Stimulated activated effector memory CD8-positive, alpha-beta T cell treated with anti-CD3 and anti-CD28 coated beads, Interleukin-12 subunit alpha, Interleukin-12 subunit beta, amount 100 ng/mL, for 72 hours (primary cell): ENCODE data around the gene IPO4.
"Not testable (repeated sequence)": the region's sequence is repeated elsewhere in the genome, so short reads cannot be mapped to it uniquely, and the experiment has no call there.

Source experiments
- ATAC-seq: fragments of 150-1000 bp; cut with Tn5 transposase; 2 replicates; pipeline ENCODE4 v1.10.0; 2021
- DNase-seq, 2 donors: peaks; one replicate each; pipeline ENCODE4 v3.0.0; 2021 to 2022; ENCODE audit warnings: low spot score in 2 of 2
- H3K27ac Mint-ChIP-seq: one replicate; pipeline ENCODE4 v1.8.0; 2022; ENCODE audit warnings: mild to moderate bottlenecking, mixed read lengths
- H3K36me3 Mint-ChIP-seq: one replicate; pipeline ENCODE4 v1.8.0; 2022; ENCODE audit warnings: mild to moderate bottlenecking, mixed read lengths
- H3K4me1 Mint-ChIP-seq: one replicate; pipeline ENCODE4 v1.8.0; 2022; ENCODE audit warnings: mixed read lengths
- H3K4me3 Mint-ChIP-seq: one replicate; pipeline ENCODE4 v1.8.0; 2022; ENCODE audit warnings: mild to moderate bottlenecking, mixed read lengths
- H3K9me3 Mint-ChIP-seq: one replicate; pipeline ENCODE4 v1.8.0; 2022; ENCODE audit warnings: mixed read lengths

The IPO4 gene

GRCh38 chr14:24224618-24225071 is 36.0 kb upstream of the IPO4 start:
- H3K9me3 Mint-ChIP-seq = no peaks in the 10 kb centered on the region
- DNase-seq (no peak), ATAC-seq (no peak)
- H3K4me1 Mint-ChIP-seq = peaks cover 14% of the 10 kb centered on the region
- H3K4me3 Mint-ChIP-seq = no peak overlapping the region
- H3K36me3 Mint-ChIP-seq = peaks cover 50% of the 10 kb centered on the region
- peak overlapping the region; percentile 14 for H3K27ac Mint-ChIP-seq

DNA sequence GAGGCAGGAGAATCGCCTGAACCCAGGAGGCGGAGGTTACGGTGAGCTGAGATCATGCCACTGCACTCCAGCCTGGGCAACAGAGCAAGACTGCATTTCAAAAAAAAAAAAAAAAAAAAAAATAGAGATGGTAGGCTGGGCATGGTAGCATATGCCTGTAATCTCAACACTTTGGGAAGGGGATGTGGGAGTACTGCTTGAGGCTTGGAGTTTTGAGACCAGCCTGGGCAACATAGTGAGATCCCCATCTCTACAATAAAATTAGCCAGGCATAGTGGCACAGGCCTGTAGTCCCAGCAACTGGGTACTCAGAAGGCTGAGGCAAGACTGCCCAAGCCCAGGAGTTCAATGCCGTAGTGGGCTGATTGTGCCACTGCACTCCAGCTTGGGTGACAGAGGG is 34.4 kb upstream of the IPO4 start:
- not testable (repeated sequence) for DNase-seq, H3K9me3 Mint-ChIP-seq, H3K27ac Mint-ChIP-seq, ATAC-seq, H3K4me3 Mint-ChIP-seq
- peaks cover 36% of the 10 kb centered on the region for H3K36me3 Mint-ChIP-seq
- peaks cover 14% of the 10 kb centered on the region for H3K4me1 Mint-ChIP-seq

GRCh38 chr14:24219521-24219920 is 30.9 kb upstream of the IPO4 start:
- no peak for DNase-seq
- no peak overlapping the region for H3K4me3 Mint-ChIP-seq

GRCh38 chr14:24219080-24219479 is 30.5 kb upstream of the IPO4 start:
- DNase-seq (no peak), ATAC-seq (no peak)
- Mint-ChIP-seq H3K4me3 (no peak overlapping the region), H3K36me3 (peaks cover 39% of the 10 kb centered on the region), H3K9me3 (no peaks in the 10 kb centered on the region), H3K4me1 (peaks cover 25% of the 10 kb centered on the region), H3K27ac (no peak overlapping the region)

More at GRCh38 chr14:24219521-24219920, 30.9 kb upstream of the IPO4 start:
- Mint-ChIP-seq H3K36me3 (peaks cover 39% of the 10 kb centered on the region), H3K27ac (no peak overlapping the region), H3K4me1 (peaks cover 24% of the 10 kb centered on the region), H3K9me3 (no peaks in the 10 kb centered on the region)
- no peak for ATAC-seq

DNA sequence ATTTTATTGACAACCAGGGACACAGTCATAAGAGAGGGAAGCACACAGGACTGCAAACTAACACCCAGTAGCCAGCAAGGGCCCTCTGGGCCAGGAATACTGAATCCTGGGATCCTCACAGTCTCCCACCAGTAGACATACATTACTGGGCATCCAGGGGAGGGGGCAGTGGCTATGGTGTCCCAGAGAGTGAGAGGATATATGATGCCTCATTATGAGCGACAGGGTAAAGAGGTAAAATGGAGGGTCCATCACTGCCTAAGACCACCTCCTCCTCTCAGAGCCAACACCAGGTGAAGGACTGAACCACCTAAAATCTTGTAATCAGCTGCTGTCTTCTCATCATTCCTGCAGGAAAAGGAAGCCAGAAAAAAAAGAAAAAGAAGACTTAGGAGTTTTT is 28.3 kb upstream of the IPO4 start:
- not testable (repeated sequence) for ATAC-seq, H3K4me3 Mint-ChIP-seq, H3K9me3 Mint-ChIP-seq, DNase-seq
- peaks cover 58% of the 10 kb centered on the region for H3K36me3 Mint-ChIP-seq
- peaks cover 45% of the 10 kb centered on the region for H3K4me1 Mint-ChIP-seq
- H3K27ac Mint-ChIP-seq = peak overlapping the region; percentile 98

DNA sequence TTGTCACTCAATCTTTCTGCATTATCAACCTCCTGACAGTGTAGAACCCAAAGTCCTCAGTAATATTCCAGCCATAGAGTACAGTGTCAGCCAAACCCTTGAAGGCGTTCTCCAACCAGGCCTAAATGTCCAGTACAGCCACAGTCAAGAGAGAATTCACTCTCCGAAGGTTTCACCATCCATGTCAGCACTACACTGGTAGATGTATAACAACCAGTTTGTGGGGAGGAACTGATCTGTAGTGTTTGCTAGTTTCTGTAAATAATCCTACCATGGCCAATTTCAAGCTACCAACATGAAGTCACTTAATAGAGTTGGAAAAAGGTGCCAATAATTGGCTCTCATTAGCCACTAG is 27.7 kb upstream of the IPO4 start:
- Mint-ChIP-seq H3K27ac (peak overlapping the region; percentile 98), H3K4me1 (peaks cover 50% of the 10 kb centered on the region), H3K4me3 (peak overlapping the region; percentile 91)

DNA sequence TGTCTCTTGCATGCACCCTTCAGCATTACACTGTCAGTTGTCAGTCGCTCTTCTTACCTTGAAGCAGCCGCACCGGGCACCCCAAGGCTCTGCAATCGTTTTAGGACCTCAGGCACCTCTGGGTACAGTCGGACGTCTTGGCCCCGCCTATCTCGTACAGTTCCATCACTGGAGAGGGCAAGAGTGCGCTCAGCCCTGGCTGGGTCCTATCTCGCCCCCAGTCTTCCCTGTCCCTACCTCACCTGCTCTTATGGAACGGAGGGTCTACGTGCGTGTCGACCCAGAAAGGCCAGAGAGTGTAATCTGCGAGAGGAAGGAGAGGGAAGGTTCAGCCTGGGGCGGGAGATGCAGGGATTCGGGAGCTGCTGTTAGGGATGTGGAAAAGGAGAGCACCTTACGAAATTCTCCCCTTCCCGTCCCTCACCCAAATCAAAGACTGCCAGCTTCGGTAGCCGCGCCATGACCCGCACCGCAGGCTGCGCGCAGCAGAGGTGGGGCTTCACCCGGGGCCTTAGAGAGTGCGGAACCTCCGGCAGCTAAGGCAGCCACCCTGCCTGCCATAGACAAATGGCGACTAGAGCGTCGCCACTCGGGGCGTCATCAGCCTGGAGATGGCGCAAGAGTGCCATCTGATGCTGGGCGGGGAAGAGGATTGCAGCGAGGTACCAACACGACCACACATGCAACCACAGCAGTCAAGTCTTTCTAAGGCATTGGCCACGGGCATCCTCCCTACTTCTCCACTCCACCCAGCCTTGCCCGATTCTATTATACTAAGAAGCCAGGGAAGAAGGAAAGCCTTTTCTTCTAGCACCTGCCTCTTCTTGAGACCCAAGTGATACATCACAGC is 27.1 kb upstream of the IPO4 start, which contains the start of gene MDP1:
TSS of gene MDP1 (minus strand) at position 572 of the 850 bp plus-strand sequence. CDS start at position 461, 111 bp downstream.
- ATAC-seq = peak; percentile 83
- peaks cover 55% of the 10 kb centered on the region for H3K4me1 Mint-ChIP-seq
- H3K9me3 Mint-ChIP-seq = no peaks in the 10 kb centered on the region
- peaks cover 69% of the 10 kb centered on the region for H3K36me3 Mint-ChIP-seq
- peak within 1 kb of the TSS; percentile 98 for H3K27ac Mint-ChIP-seq
- peak; percentile 69 to 90 for DNase-seq
- peak within 1 kb of the TSS; percentile 91 for H3K4me3 Mint-ChIP-seq

More for the DNA sequence above, 27.7 kb upstream of the IPO4 start:
- no peak for ATAC-seq
- peaks cover 63% of the 10 kb centered on the region for H3K36me3 Mint-ChIP-seq
- H3K9me3 Mint-ChIP-seq = no peaks in the 10 kb centered on the region
- DNase-seq = no peak

- peak overlapping the region; percentile 91 for H3K4me3 Mint-ChIP-seq
- H3K4me1 Mint-ChIP-seq = peaks cover 63% of the 10 kb centered on the region
- ATAC-seq (no peak), DNase-seq (no peak)
- peak overlapping the region; percentile 98 for H3K27ac Mint-ChIP-seq
- H3K9me3 Mint-ChIP-seq = no peaks in the 10 kb centered on the region
- H3K36me3 Mint-ChIP-seq = peaks cover 86% of the 10 kb centered on the region
Observed at GRCh38 chr14:24213866-24214662, 25.4 kb upstream of the IPO4 start.

GRCh38 chr14:24212924-24213865 is 24.6 kb upstream of the IPO4 start, which contains the start of gene CHMP4A:
TSS of gene CHMP4A (minus strand) at chr14:24213488. CDS start at chr14:24213439, 49 bp downstream.
- DNase-seq (peak; percentile 83 to 97), ATAC-seq (peak; percentile 89)
- peak within 1 kb of the TSS; percentile 98 for H3K27ac Mint-ChIP-seq
- peaks cover 94% of the 10 kb centered on the region for H3K36me3 Mint-ChIP-seq
- H3K4me3 Mint-ChIP-seq = peak within 1 kb of the TSS; percentile 91
- H3K4me1 Mint-ChIP-seq = peaks cover 63% of the 10 kb centered on the region
- H3K9me3 Mint-ChIP-seq = no peaks in the 10 kb centered on the region

GRCh38 chr14:24211311-24211710 is 22.7 kb upstream of the IPO4 start:
- H3K9me3 Mint-ChIP-seq = no peaks in the 10 kb centered on the region
- peak overlapping the region; percentile 98 for H3K27ac Mint-ChIP-seq
- no peak for DNase-seq
- H3K36me3 Mint-ChIP-seq = peaks cover 95% of the 10 kb centered on the region
- ATAC-seq = no peak
- peak overlapping the region; percentile 91 for H3K4me3 Mint-ChIP-seq
- peaks cover 75% of the 10 kb centered on the region for H3K4me1 Mint-ChIP-seq

- DNase-seq = no peak
- peaks cover 5% of the 10 kb centered on the region for H3K9me3 Mint-ChIP-seq
- peaks cover 57% of the 10 kb centered on the region for H3K4me1 Mint-ChIP-seq
- H3K36me3 Mint-ChIP-seq = peaks cover 100% of the 10 kb centered on the region
- H3K4me3 Mint-ChIP-seq = no peak overlapping the region
- H3K27ac Mint-ChIP-seq = peak overlapping the region; percentile 69
- ATAC-seq = no peak
Observed at GRCh38 chr14:24207625-24208024, 19.0 kb upstream of the IPO4 start.

GRCh38 chr14:24207104-24207551 is 18.5 kb upstream of the IPO4 start:
- Mint-ChIP-seq H3K36me3 (peaks cover 100% of the 10 kb centered on the region), H3K4me3 (no peak overlapping the region), H3K4me1 (peaks cover 52% of the 10 kb centered on the region), H3K9me3 (peaks cover 5% of the 10 kb centered on the region), H3K27ac (peak overlapping the region; percentile 69)
- ATAC-seq = peak; percentile 58
- DNase-seq = no peak

- ATAC-seq (no peak), DNase-seq (no peak)
- Mint-ChIP-seq H3K9me3 (peaks cover 5% of the 10 kb centered on the region), H3K4me3 (no peak overlapping the region), H3K36me3 (peaks cover 100% of the 10 kb centered on the region), H3K27ac (peak overlapping the region; percentile 69), H3K4me1 (peaks cover 50% of the 10 kb centered on the region)
Observed at GRCh38 chr14:24206260-24207103, 17.9 kb upstream of the IPO4 start.
